Measurements from ENCODE around the gene SRSF2. TPM values are rescaled to one million over a fixed set of nuclear protein-coding genes. Genes with fewer than 3 reads are reported as not detected.
A peak's percentile ranks its signal among the peaks of the same experiment; 100 is the strongest.
"Not testable (repeated sequence)": the region's sequence is repeated elsewhere in the genome, so short reads cannot be mapped to it uniquely, and the experiment has no call there.

SRSF2 gene
- total RNA-seq, 2 donors from 2014 or later: 258 to 301 TPM

- H3K27ac ChIP-seq: peak overlapping the region in 3 of 4 donors; percentile 7 to 98 (median 13)
- 5 to 7% methylated on average over 5 of the region's 5 CpGs for WGBS, 2 donors
- no peaks in the 10 kb centered on the region for H3K9me3 ChIP-seq
- peaks cover 63% of the 10 kb centered on the region for H3K4me1 ChIP-seq
- TF ChIP-seq, protein P1, sequence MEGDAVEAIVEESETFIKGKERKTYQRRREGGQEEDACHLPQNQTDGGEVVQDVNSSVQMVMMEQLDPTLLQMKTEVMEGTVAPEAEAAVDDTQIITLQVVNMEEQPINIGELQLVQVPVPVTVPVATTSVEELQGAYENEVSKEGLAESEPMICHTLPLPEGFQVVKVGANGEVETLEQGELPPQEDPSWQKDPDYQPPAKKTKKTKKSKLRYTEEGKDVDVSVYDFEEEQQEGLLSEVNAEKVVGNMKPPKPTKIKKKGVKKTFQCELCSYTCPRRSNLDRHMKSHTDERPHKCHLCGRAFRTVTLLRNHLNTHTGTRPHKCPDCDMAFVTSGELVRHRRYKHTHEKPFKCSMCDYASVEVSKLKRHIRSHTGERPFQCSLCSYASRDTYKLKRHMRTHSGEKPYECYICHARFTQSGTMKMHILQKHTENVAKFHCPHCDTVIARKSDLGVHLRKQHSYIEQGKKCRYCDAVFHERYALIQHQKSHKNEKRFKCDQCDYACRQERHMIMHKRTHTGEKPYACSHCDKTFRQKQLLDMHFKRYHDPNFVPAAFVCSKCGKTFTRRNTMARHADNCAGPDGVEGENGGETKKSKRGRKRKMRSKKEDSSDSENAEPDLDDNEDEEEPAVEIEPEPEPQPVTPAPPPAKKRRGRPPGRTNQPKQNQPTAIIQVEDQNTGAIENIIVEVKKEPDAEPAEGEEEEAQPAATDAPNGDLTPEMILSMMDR (IDR thresholded peaks at IDR 0.05): peak in 1 of 7 experiments; percentile 9
- TF ChIP-seq POLR2A (IDR thresholded peaks at IDR 0.05): no peak
- intact Hi-C loops (cut with DNase I): no loop called here
- H3K4me3 ChIP-seq: peak overlapping the region in 1 of 2 donors; percentile 85
- DNase-seq (no peak), ATAC-seq (no peak)
- H3K27me3 ChIP-seq: no peaks in the 10 kb centered on the region
- peaks cover 0 to 22% of the 10 kb centered on the region in 2 donors for H3K36me3 ChIP-seq (replicated peaks in 1 of 2; ENCODE audit: insufficient read depth in 1 of 2, low read depth in 2 of 2)
Measured at GRCh38 chr17:76735006-76735405, 2.1 kb downstream of the SRSF2 start.

GRCh38 chr17:76734080-76734840, 2.9 kb downstream of the SRSF2 start:
- intact Hi-C loops (cut with DNase I): no loop called here
- Histone ChIP-seq H3K4me1 (peaks cover 62% of the 10 kb centered on the region), H3K27me3 (no peaks in the 10 kb centered on the region), H3K27ac (peak overlapping the region in 2 of 4 donors; percentile 10 to 98), H3K4me3 (no peak overlapping the region), H3K9me3 (no peaks in the 10 kb centered on the region), H3K36me3 (replicated peaks in 1 of 2; ENCODE audit: insufficient read depth in 1 of 2, low read depth in 2 of 2) (peaks cover 0 to 22% of the 10 kb centered on the region in 2 donors)
- TF ChIP-seq, protein P1 (IDR thresholded peaks at IDR 0.05): no peak
- no peak for TF ChIP-seq POLR2A (IDR thresholded peaks at IDR 0.05)
- ATAC-seq (no peak), DNase-seq (peak in 2 of 4 donors; percentile 19 to 25)
- 13 to 15% methylated on average over 8 of the region's 8 CpGs for WGBS, 2 donors

- 73 to 85% methylated on average over 1 of the region's 1 CpG for WGBS, 2 donors
- DNase-seq: no peak
- Histone ChIP-seq H3K4me1 (peaks cover 58% of the 10 kb centered on the region), H3K9me3 (no peaks in the 10 kb centered on the region), H3K27me3 (no peaks in the 10 kb centered on the region), H3K27ac (peak overlapping the region in 1 of 4 donors; percentile 7), H3K36me3 (replicated peaks in 1 of 2; ENCODE audit: insufficient read depth in 1 of 2, low read depth in 2 of 2) (peaks cover 0 to 22% of the 10 kb centered on the region in 2 donors), H3K4me3 (no peak overlapping the region)
- TF ChIP-seq POLR2A (IDR thresholded peaks at IDR 0.05): no peak
- TF ChIP-seq, protein P1 (IDR thresholded peaks at IDR 0.05): no peak
- intact Hi-C loops (cut with DNase I): no loop called here
- no peak for ATAC-seq
Measured at GRCh38 chr17:76733618-76733957, 3.5 kb downstream of the SRSF2 start.

DNA sequence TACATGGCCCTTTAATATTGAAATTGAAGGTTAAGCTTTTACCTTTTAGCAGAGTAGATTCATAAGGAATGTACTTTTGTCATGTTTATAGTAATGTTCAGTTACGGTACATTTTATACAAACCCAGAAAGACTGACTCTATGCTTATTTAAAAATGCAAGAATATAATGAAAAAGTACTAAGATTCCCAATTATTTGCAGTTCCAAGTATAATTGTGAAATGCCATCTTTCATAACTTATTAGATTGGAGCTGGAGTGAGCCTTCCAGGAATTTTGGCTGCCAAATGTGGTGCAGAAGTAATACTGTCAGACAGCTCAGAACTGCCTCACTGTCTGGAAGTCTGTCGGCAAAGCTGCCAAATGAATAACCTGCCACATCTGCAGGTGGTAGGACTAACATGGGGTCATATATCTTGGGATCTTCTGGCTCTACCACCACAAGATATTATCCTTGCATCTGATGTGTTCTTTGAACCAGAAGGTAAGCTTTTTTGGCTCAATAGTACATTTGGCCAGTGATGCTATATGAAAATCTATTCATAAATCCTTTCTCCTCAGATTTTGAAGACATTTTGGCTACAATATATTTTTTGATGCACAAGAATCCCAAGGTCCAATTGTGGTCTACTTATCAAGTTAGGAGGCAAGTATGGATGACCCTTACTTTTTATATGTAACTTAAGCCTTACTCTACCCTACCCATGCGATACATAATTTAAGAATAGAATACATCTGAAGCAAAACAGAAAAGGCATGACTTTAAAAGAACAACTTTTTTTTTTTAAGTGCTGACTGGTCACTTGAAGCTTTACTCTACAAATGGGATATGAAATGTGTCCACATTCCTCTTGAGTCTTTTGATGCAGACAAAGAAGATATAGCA, 4.2 kb downstream of the SRSF2 start:
- ATAC-seq: no peak
- H3K27me3 ChIP-seq: no peaks in the 10 kb centered on the region
- 68 to 71% methylated on average over 3 of the region's 3 CpGs for WGBS, 2 donors
- TF ChIP-seq, protein P1 (IDR thresholded peaks at IDR 0.05): no peak
- TF ChIP-seq POLR2A (IDR thresholded peaks at IDR 0.05): peak in 1 of 3 donors; percentile 13
- H3K27ac ChIP-seq: peak overlapping the region in 1 of 4 donors; percentile 7
- no peak for DNase-seq
- no peaks in the 10 kb centered on the region for H3K9me3 ChIP-seq
- no peak overlapping the region for H3K4me3 ChIP-seq
- peaks cover 62% of the 10 kb centered on the region for H3K4me1 ChIP-seq
- peaks cover 0 to 22% of the 10 kb centered on the region in 2 donors for H3K36me3 ChIP-seq (replicated peaks in 1 of 2; ENCODE audit: insufficient read depth in 1 of 2, low read depth in 2 of 2)
- intact Hi-C loops (cut with DNase I): no loop called here

GRCh38 chr17:76731800-76732733, 5.1 kb downstream of the SRSF2 start:
- H3K36me3 ChIP-seq (replicated peaks in 1 of 2; ENCODE audit: insufficient read depth in 1 of 2, low read depth in 2 of 2): peaks cover 0 to 22% of the 10 kb centered on the region in 2 donors

More at GRCh38 chr17:76731800-76732733, 5.1 kb downstream of the SRSF2 start:
- H3K27ac ChIP-seq; H3K4me3 ChIP-seq; H3K9me3 ChIP-seq; ATAC-seq; intact Hi-C loops (cut with DNase I); DNase-seq; H3K27me3 ChIP-seq: not testable (repeated sequence)
- H3K4me1 ChIP-seq: peaks cover 70% of the 10 kb centered on the region
- WGBS, 2 donors: 88 to 90% methylated on average over 13 of the region's 13 CpGs

All from body of pancreas (tissue), 4 donors.